Tibial nerve (tissue), 4 donors: Measurements from ENCODE around the gene LRRC27.

Source experiments
- CTCF ChIP-seq, 5 experiments: fragments of 200-600 bp in 3 of 5; fragments of 450-650 bp in 2 of 5; sonication (generic) in 3 of 5; IDR thresholded peaks; one replicate each; pipeline ENCODE4 v1.5.1; 2016 to 2019; ENCODE audit warnings: antibody characterized with exemption in 5 of 5, mild to moderate bottlenecking in 3 of 5, moderate library complexity in 2 of 5
- EP300 ChIP-seq, 2 donors: sonication (generic); formaldehyde crosslinking; IDR thresholded peaks; one replicate each; pipeline ENCODE4 v1.6.1; 2017; ENCODE audit warnings: antibody characterized with exemption in 2 of 2, mild to moderate bottlenecking in 1 of 2

- no peak for TF ChIP-seq EP300 (IDR thresholded peaks at IDR 0.05)
- no peak for TF ChIP-seq CTCF (IDR thresholded peaks at IDR 0.05)
These were observed 22.5 kb downstream of the LRRC27 start for GRCh38 chr10:132354356-132355094.
